Activated naive CD4-positive, alpha-beta T cell treated with Interleukin-2 at 50 U/mL for 16 hours (primary cell): Measurements from ENCODE around the gene FAM111B.
"Not testable (repeated sequence)": the region's sequence is repeated elsewhere in the genome, so short reads cannot be mapped to it uniquely, and the experiment has no call there.

Experiments
- DNase-seq: peaks from one replicate; pipeline ENCODE4 v3.0.0-alpha.2; 2020

FAM111B gene

GRCh38 chr11:59102259-59102765 lies 4.7 kb upstream of the FAM111B start:
- DNase-seq = peak; percentile 69

- peak; percentile 4 for DNase-seq
Measured at GRCh38 chr11:59107721-59108120, 684 bp downstream of the FAM111B start.

GRCh38 chr11:59112494-59112893 lies 5.5 kb downstream of the FAM111B start:
- no peak for DNase-seq

- no peak for DNase-seq
Measured at GRCh38 chr11:59114344-59114743, 7.3 kb downstream of the FAM111B start.

- DNase-seq = no peak
Measured at GRCh38 chr11:59115553-59115952, 8.5 kb downstream of the FAM111B start.

- DNase-seq = no peak
Measured at GRCh38 chr11:59117774-59118173, 10.7 kb downstream of the FAM111B start.

GRCh38 chr11:59119826-59120225 lies 12.8 kb downstream of the FAM111B start:
- DNase-seq = no peak

GRCh38 chr11:59135648-59136461 lies 28.8 kb downstream of the FAM111B start:
- DNase-seq = peak; percentile 90

GRCh38 chr11:59136551-59136950 lies 29.5 kb downstream of the FAM111B start:
- DNase-seq = not testable (repeated sequence)

- no peak for DNase-seq
Measured at GRCh38 chr11:59137190-59137589, 30.2 kb downstream of the FAM111B start.

- no peak for DNase-seq
Measured at GRCh38 chr11:59138643-59139042, 31.6 kb downstream of the FAM111B start.

GRCh38 chr11:59141191-59141590 lies 34.2 kb downstream of the FAM111B start:
- no peak for DNase-seq

GRCh38 chr11:59141673-59142460 lies 34.8 kb downstream of the FAM111B start:
- no peak for DNase-seq

- DNase-seq = peak; percentile 82
Measured at GRCh38 chr11:59142530-59143507, 35.8 kb downstream of the FAM111B start, which contains the start of gene FAM111A. Gene FAM111A (plus strand): TSS chr11:59142856. CDS start chr11:59148873, 6,017 bp downstream.

GRCh38 chr11:59144096-59144495 lies 37.1 kb downstream of the FAM111B start:
- no peak for DNase-seq

- DNase-seq = peak; percentile 61
Measured at GRCh38 chr11:59144579-59145345, 37.7 kb downstream of the FAM111B start.

- DNase-seq = no peak
Measured at GRCh38 chr11:59145534-59145933, 38.5 kb downstream of the FAM111B start.

- DNase-seq = no peak
Measured at GRCh38 chr11:59151761-59152160, 44.7 kb downstream of the FAM111B start.

- no peak for DNase-seq
Measured at GRCh38 chr11:59152312-59152951, 45.4 kb downstream of the FAM111B start.

GRCh38 chr11:59154610-59155009 lies 47.6 kb downstream of the FAM111B start:
- no peak for DNase-seq

GRCh38 chr11:59157433-59157832 lies 50.4 kb downstream of the FAM111B start:
- DNase-seq = no peak
